Stimulated activated memory B cell treated with anti-CD40 and anti-IgM and Interleukin-4, amounts not matched to agents 10 μg/mL and 1 μg/mL and 100 μg/mL, for 72 hours (primary cell): ENCODE data around the gene TKTL2.
"Not testable (repeated sequence)": the region's sequence is repeated elsewhere in the genome, so short reads cannot be mapped to it uniquely, and the experiment has no call there.

ENCODE experiments used
- ATAC-seq: fragments of 150-1000 bp; cut with Tn5 transposase; 2 replicates; pipeline ENCODE4 v1.10.0; 2021
- H3K27ac Mint-ChIP-seq: one replicate; pipeline ENCODE4 v1.8.0; 2022; ENCODE audit warnings: mild to moderate bottlenecking, mixed read lengths
- H3K27me3 Mint-ChIP-seq: one replicate; pipeline ENCODE4 v1.8.0; 2022; ENCODE audit warnings: mixed read lengths
- H3K36me3 Mint-ChIP-seq: one replicate; pipeline ENCODE4 v1.8.0; 2022; ENCODE audit warnings: mixed read lengths
- H3K4me1 Mint-ChIP-seq: one replicate; pipeline ENCODE4 v1.8.0; 2022; ENCODE audit warnings: mixed read lengths
- H3K4me3 Mint-ChIP-seq: one replicate; pipeline ENCODE4 v1.8.0; 2022; ENCODE audit warnings: mild to moderate bottlenecking, moderate library complexity, mixed read lengths
- H3K9me3 Mint-ChIP-seq: one replicate; pipeline ENCODE4 v1.8.0; 2022; ENCODE audit warnings: mixed read lengths

TKTL2 gene

GRCh38 chr4:163474027-163474426, 473 bp upstream of the TKTL2 start:
- H3K4me3 Mint-ChIP-seq: no peak overlapping the region
- no peaks in the 10 kb centered on the region for H3K4me1 Mint-ChIP-seq
- H3K27me3 Mint-ChIP-seq: no peaks in the 10 kb centered on the region
- H3K9me3 Mint-ChIP-seq: no peaks in the 10 kb centered on the region
- no peak for ATAC-seq
- H3K36me3 Mint-ChIP-seq: no peaks in the 10 kb centered on the region
- H3K27ac Mint-ChIP-seq: no peak overlapping the region

DNA sequence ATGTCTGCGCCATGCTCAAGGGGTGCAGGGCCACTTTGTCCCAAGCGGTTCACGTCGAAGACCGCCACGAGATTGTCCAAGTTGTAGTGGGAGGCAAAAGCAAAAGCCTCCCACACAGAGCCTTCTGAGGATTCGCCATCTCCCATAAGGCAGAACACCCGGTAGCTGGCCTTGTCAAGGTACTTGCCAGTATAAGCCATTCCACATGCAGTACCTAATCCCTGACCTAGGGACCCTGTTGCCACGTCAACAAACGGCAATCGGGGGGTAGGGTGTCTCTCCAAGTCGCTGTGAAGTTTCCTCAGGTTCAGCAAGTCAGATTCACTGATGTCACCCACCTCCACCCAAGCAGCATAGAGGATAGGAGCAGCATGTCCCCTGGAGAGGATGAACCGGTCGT, 424 bp downstream of the TKTL2 start:
- no peak for ATAC-seq
- Mint-ChIP-seq H3K4me1 (no peaks in the 10 kb centered on the region), H3K27ac (no peak overlapping the region), H3K27me3 (no peaks in the 10 kb centered on the region), H3K36me3 (no peaks in the 10 kb centered on the region), H3K9me3 (no peaks in the 10 kb centered on the region), H3K4me3 (no peak overlapping the region)

GRCh38 chr4:163470391-163470790, 3.2 kb downstream of the TKTL2 start:
- no peak overlapping the region for H3K4me3 Mint-ChIP-seq
- H3K27me3 Mint-ChIP-seq: no peaks in the 10 kb centered on the region
- no peak for ATAC-seq
- no peaks in the 10 kb centered on the region for H3K9me3 Mint-ChIP-seq
- no peaks in the 10 kb centered on the region for H3K36me3 Mint-ChIP-seq
- no peaks in the 10 kb centered on the region for H3K4me1 Mint-ChIP-seq
- no peak overlapping the region for H3K27ac Mint-ChIP-seq

DNA sequence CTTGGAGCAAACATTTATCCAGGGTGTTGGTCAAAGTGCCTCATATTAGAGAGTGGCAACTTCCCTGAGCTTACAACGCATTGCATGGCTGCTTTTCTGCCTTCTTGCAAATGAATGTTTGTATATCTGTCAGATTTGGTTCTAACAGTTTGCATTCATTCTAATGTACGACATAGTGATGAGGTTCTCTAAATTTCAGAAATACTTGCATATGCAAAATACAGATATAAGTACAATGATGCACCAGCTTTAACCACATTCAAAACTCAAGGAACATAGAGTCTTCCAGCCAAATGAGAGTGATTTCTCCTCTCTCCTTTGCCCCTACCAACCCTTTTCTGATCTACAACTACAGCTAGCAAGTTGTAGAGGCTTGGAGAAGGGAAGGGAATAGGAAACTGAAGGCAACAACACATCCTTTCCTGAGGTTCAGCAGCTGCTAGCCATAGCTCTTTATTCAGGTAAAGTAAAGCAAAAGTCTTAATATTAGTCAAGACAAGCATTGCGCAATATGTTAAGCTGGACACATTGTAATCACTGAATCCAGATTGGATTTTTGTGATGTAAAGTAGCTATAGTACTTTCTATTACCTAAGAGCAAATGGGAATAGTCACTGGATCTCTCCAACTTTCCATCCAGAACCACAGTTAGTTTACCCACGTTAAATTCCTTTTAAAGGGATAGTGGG, 6.3 kb downstream of the TKTL2 start:
- Mint-ChIP-seq H3K9me3 (no peaks in the 10 kb centered on the region), H3K27me3 (no peaks in the 10 kb centered on the region), H3K27ac (no peak overlapping the region), H3K4me1 (no peaks in the 10 kb centered on the region), H3K36me3 (no peaks in the 10 kb centered on the region), H3K4me3 (no peak overlapping the region)
- no peak for ATAC-seq

DNA sequence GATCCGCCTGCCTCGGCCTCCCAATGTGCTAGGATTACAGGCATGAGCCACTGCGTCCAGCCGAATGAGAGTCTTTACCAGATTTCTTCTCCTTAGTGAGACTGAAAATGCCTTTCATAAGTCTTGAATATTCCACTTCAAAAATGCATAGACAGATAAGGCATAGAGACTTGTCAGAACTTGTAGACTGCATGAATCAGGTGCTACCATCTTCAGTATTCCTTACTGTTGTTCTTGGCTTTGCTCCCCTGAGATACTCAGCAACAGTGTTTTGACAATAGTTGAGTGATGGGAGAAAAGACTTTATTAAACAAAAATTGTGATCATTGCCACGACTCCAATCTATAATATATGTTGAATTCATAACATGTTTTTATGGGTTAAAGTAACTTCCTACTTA, 11.0 kb downstream of the TKTL2 start:
- no peak for ATAC-seq
- Mint-ChIP-seq H3K27ac (no peak overlapping the region), H3K36me3 (no peaks in the 10 kb centered on the region), H3K9me3 (no peaks in the 10 kb centered on the region), H3K27me3 (peaks cover 9% of the 10 kb centered on the region), H3K4me1 (no peaks in the 10 kb centered on the region), H3K4me3 (no peak overlapping the region)

- Mint-ChIP-seq H3K9me3 (no peaks in the 10 kb centered on the region), H3K27ac (no peak overlapping the region), H3K4me3 (no peak overlapping the region), H3K4me1 (peaks cover 6% of the 10 kb centered on the region), H3K27me3 (no peaks in the 10 kb centered on the region), H3K36me3 (no peaks in the 10 kb centered on the region)
- no peak for ATAC-seq
Observed at GRCh38 chr4:163448540-163449203, 24.9 kb downstream of the TKTL2 start.

DNA sequence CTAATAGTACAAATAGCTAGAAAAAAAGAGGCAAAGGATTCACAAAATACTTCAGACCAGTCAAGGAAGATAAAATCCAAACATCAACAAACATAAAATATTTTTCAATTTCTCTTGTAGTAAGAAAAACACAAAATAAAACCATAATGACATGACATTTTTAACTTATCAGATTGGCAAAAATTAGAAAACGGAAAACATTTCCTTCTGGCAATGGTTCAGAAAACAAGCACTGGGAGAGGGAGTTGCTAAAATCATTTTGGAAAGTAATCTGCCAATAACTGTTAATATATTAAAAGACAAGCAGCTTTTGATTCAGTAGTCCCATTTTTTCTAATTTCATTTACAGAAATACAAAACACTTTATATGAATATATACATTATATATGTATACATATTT, 26.1 kb downstream of the TKTL2 start:
- no peaks in the 10 kb centered on the region for H3K9me3 Mint-ChIP-seq
- H3K27ac Mint-ChIP-seq: no peak overlapping the region
- H3K27me3 Mint-ChIP-seq: no peaks in the 10 kb centered on the region
- no peak for ATAC-seq
- H3K36me3 Mint-ChIP-seq: no peaks in the 10 kb centered on the region
- H3K4me1 Mint-ChIP-seq: peaks cover 6% of the 10 kb centered on the region
- no peak overlapping the region for H3K4me3 Mint-ChIP-seq

- H3K27ac Mint-ChIP-seq, H3K4me1 Mint-ChIP-seq, H3K27me3 Mint-ChIP-seq, H3K9me3 Mint-ChIP-seq, H3K36me3 Mint-ChIP-seq, ATAC-seq, H3K4me3 Mint-ChIP-seq: not testable (repeated sequence)
Observed at GRCh38 chr4:163447023-163447422, 26.5 kb downstream of the TKTL2 start.

DNA sequence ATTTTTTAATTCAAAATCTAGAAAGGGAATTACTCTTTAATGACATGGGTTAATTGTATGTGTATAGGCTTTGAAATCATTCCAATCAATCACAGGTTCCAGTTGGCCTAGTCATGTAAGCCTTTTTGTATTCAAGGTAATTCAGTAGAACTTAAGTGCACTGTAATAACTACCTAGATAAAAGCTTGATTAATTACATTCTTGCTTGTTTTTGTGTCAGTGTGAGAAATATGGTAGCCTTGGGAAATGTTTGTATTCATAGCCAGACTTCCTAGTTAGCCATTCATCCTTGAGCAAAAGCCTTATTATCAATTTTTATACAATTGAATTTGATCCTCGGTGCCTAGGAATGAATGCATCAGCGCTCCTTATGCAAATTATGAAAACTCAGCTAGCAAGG, 33.5 kb downstream of the TKTL2 start:
- Mint-ChIP-seq H3K9me3 (no peaks in the 10 kb centered on the region), H3K27ac (no peak overlapping the region), H3K36me3 (no peaks in the 10 kb centered on the region), H3K27me3 (no peaks in the 10 kb centered on the region), H3K4me3 (no peak overlapping the region), H3K4me1 (peaks cover under 1% of the 10 kb centered on the region)
- ATAC-seq: no peak
